ENCODE results near the gene GALNT2.

Gene GALNT2

DNA sequence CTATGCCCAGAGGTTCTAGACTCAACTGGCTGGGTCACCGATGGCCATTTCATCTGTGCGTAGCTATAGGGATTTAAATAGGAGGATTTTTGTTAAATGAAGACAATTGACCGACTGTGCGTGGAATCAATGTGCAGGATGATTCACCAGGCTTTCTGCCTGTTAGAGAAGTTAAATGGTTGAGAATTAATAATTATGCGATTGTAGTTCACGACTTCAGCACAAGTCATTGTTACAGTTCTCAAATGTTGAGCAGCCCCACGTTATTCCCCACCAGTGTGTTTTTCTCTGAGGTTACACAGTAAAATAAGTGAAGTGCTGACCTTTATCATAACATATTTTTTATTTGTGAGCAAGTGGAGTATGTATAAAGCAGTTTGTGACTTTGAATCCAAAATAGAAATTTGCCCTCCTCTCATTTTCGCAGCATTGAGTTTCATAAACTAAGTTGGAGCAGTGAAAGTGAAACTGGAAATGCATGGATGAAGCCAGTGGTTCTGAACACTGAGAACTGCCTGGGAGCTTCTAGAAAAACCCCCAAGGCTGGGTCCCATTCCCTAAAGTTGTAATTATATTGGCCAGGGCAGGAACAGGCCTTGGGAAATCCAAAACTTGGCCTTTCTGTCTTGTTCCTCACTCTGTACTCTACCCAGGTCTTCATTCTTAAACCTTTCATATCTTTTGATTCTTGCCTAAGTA lies 102.6 kb downstream of the GALNT2 start:
- Histone ChIP-seq H3K36me3 (ENCODE audit: control insufficient read depth, insufficient read depth, low read length) (no peaks in the 10 kb centered on the region), H3K27me3 (replicated peaks; ENCODE audit: control insufficient read depth, insufficient read depth, low read length) (no peaks in the 10 kb centered on the region), H3K4me3 (replicated peaks; ENCODE audit: low read depth, low read length) (no peak overlapping the region)
- TF ChIP-seq, protein P1, sequence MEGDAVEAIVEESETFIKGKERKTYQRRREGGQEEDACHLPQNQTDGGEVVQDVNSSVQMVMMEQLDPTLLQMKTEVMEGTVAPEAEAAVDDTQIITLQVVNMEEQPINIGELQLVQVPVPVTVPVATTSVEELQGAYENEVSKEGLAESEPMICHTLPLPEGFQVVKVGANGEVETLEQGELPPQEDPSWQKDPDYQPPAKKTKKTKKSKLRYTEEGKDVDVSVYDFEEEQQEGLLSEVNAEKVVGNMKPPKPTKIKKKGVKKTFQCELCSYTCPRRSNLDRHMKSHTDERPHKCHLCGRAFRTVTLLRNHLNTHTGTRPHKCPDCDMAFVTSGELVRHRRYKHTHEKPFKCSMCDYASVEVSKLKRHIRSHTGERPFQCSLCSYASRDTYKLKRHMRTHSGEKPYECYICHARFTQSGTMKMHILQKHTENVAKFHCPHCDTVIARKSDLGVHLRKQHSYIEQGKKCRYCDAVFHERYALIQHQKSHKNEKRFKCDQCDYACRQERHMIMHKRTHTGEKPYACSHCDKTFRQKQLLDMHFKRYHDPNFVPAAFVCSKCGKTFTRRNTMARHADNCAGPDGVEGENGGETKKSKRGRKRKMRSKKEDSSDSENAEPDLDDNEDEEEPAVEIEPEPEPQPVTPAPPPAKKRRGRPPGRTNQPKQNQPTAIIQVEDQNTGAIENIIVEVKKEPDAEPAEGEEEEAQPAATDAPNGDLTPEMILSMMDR (IDR thresholded peaks at IDR 0.05; ENCODE audit: insufficient read depth, low read length, poor library complexity, severe bottlenecking): no peak
- no peak for DNase-seq (ENCODE audit: extremely low read depth, insufficient read length)

DNA sequence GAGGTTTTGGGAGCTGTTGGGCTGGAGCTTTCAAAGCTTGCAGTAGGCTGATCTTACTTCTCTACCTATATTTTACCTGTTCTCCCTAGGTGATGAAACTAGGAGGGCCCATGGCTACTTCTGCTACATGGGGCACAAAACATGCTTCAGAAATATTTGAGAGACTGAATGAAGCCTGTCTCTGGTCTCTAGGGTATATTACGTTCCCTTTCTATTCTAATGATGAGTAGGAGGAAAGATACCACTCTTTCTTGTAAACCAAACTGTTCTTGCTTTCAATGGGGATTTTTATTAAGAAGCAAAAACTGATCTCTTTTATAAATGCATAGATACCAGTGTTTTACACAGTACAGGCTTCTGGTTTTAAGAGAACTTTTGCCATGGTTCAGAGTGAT lies 103.1 kb downstream of the GALNT2 start:
- no peak overlapping the region for H3K4me3 ChIP-seq (replicated peaks; ENCODE audit: low read depth, low read length)
- no peak for DNase-seq (ENCODE audit: extremely low read depth, insufficient read length)
- TF ChIP-seq, protein P1 (IDR thresholded peaks at IDR 0.05; ENCODE audit: insufficient read depth, low read length, poor library complexity, severe bottlenecking): no peak
- no peaks in the 10 kb centered on the region for H3K36me3 ChIP-seq (ENCODE audit: control insufficient read depth, insufficient read depth, low read length)
- no peaks in the 10 kb centered on the region for H3K27me3 ChIP-seq (replicated peaks; ENCODE audit: control insufficient read depth, insufficient read depth, low read length)

DNA sequence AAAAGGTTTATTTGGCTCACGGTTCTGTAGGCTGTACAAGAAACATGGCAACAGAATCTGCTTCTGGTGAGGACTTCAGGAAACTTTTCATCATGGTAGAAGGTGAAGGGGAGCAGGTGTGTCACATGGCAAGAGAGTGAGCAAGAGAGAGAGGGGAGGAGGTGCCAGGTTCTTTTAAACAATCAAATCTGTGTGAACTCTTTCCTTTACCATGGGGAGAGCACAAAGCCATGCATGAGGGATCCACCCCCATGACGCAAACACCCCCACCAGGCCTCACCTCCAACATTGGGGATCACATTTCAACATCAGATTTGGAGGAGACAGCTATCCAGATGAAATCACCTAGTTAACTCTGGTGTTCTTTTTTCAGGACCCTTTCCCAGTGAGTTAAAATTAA lies 103.6 kb downstream of the GALNT2 start:
- no peaks in the 10 kb centered on the region for H3K27me3 ChIP-seq (replicated peaks; ENCODE audit: control insufficient read depth, insufficient read depth, low read length)
- H3K4me3 ChIP-seq (replicated peaks; ENCODE audit: low read depth, low read length): no peak overlapping the region
- no peak for DNase-seq (ENCODE audit: extremely low read depth, insufficient read length)
- TF ChIP-seq, protein P1 (IDR thresholded peaks at IDR 0.05; ENCODE audit: insufficient read depth, low read length, poor library complexity, severe bottlenecking): no peak
- no peaks in the 10 kb centered on the region for H3K36me3 ChIP-seq (ENCODE audit: control insufficient read depth, insufficient read depth, low read length)

DNA sequence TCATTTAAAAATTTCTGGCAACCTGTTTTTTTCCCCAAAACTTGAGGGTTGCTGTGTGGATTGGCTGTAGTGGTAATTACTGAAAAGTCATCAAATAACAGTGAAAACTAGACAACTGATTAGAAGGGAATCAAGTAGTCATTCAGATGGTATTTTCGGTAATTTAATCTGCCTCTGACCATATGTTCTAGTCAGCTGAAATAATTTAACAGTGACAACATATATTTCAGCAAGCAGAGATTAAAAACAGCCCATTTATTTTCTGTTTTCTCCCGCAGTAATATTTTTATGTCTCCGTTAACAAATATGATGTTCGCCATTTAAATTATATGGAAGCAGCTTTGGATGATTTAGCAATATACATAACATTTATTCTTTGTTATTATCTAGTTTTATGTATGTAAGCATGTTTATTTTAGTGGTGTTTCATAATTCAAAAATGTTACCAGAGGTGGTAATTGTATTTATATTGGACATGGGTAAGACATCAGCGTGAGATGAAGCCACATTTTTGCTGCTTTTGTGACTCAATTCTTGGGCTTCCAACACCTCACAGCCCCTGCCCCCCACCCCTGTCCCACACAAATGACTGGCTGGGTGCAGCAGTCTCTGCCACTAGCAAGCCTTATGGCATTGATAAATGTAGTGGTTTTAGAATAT lies 104.4 kb downstream of the GALNT2 start:
- Histone ChIP-seq H3K27me3 (replicated peaks; ENCODE audit: control insufficient read depth, insufficient read depth, low read length) (no peaks in the 10 kb centered on the region), H3K4me3 (replicated peaks; ENCODE audit: low read depth, low read length) (no peak overlapping the region), H3K36me3 (ENCODE audit: control insufficient read depth, insufficient read depth, low read length) (no peaks in the 10 kb centered on the region)
- TF ChIP-seq, protein P1 (IDR thresholded peaks at IDR 0.05; ENCODE audit: insufficient read depth, low read length, poor library complexity, severe bottlenecking): no peak
- DNase-seq (ENCODE audit: extremely low read depth, insufficient read length): no peak

DNA sequence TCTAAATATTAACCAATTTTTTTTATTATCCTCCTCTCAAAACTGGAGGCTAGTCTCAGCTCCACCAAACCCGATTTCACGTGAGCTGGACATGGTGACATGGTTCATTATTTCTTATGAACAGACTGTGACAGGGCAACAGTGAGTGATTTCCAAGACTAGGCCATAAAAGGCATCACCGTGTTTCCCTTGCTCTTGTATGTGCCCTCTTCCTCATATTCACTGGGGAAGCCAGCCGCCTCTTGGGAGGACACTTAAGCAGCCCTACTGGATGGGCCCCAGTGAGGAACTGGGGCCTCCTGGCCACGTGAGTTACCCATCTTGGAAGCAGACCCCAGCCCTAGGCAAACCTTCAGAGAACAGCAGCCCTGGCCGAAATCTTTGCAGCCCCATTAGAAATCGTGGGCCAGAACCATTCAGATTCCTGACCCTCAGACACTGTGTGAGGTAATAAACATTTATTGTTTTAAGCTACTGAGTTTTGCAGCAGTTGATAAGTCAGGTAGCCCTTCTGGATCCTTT lies 105.0 kb downstream of the GALNT2 start:
- Histone ChIP-seq H3K4me3 (replicated peaks; ENCODE audit: low read depth, low read length) (no peak overlapping the region), H3K27me3 (replicated peaks; ENCODE audit: control insufficient read depth, insufficient read depth, low read length) (no peaks in the 10 kb centered on the region), H3K36me3 (ENCODE audit: control insufficient read depth, insufficient read depth, low read length) (no peaks in the 10 kb centered on the region)
- no peak for DNase-seq (ENCODE audit: extremely low read depth, insufficient read length)
- TF ChIP-seq, protein P1 (IDR thresholded peaks at IDR 0.05; ENCODE audit: insufficient read depth, low read length, poor library complexity, severe bottlenecking): no peak
